ENCODE data around the gene PTPRK. TPM values are rescaled to one million over a fixed set of nuclear protein-coding genes. Genes with fewer than 3 reads are reported as not detected.

Gene PTPRK
- total RNA-seq, 1 experiment from 2014 or later: 34.2 TPM

DNA sequence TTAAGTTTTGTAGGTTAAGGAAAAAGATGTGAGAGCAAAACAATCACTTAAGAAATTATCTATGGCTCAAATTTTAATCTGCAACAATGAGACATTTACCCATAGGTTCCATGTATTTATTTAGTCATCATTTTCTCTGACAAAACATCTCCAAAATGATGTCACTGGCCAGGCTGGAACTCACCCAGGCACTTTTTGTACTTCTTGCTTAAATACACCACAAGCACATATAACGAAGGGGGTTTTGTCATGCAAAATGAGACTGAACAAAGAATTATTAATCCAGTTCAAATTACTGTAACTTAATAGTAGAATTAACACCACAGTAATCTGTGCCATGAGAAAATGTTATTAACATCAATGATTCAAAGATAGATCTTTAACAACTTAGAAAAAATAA, 200.5 kb downstream of the PTPRK start:
- no peaks in the 10 kb centered on the region for H3K9me3 ChIP-seq (ENCODE audit: control insufficient read depth in 1 of 2, insufficient read depth in 1 of 2, low read depth in 1 of 2, low read length in 2 of 2)
- TF ChIP-seq POLR2AphosphoS5 (IDR thresholded peaks at IDR 0.05; ENCODE audit: low read depth, low read length) (no peak), FOSL1 (IDR thresholded peaks at IDR 0.05; ENCODE audit: low read depth) (no peak), SIN3A (IDR thresholded peaks at IDR 0.05; ENCODE audit: low read depth) (no peak), SRF (IDR thresholded peaks at IDR 0.05; ENCODE audit: low read depth) (no peak), ZNF274 (IDR thresholded peaks at IDR 0.05; ENCODE audit: low read depth, low read length) (no peak), ELF1 (IDR thresholded peaks at IDR 0.05; ENCODE audit: borderline replicate concordance, low read depth) (no peak), EGR1 (IDR thresholded peaks at IDR 0.05; ENCODE audit: low read depth) (no peak), EZH2phosphoT487 (IDR thresholded peaks at IDR 0.05; ENCODE audit: borderline replicate concordance) (no peak)
- TF ChIP-seq, protein P1, sequence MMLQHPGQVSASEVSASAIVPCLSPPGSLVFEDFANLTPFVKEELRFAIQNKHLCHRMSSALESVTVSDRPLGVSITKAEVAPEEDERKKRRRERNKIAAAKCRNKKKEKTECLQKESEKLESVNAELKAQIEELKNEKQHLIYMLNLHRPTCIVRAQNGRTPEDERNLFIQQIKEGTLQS (IDR thresholded peaks at IDR 0.05): no peak
- TF ChIP-seq, protein P2, sequence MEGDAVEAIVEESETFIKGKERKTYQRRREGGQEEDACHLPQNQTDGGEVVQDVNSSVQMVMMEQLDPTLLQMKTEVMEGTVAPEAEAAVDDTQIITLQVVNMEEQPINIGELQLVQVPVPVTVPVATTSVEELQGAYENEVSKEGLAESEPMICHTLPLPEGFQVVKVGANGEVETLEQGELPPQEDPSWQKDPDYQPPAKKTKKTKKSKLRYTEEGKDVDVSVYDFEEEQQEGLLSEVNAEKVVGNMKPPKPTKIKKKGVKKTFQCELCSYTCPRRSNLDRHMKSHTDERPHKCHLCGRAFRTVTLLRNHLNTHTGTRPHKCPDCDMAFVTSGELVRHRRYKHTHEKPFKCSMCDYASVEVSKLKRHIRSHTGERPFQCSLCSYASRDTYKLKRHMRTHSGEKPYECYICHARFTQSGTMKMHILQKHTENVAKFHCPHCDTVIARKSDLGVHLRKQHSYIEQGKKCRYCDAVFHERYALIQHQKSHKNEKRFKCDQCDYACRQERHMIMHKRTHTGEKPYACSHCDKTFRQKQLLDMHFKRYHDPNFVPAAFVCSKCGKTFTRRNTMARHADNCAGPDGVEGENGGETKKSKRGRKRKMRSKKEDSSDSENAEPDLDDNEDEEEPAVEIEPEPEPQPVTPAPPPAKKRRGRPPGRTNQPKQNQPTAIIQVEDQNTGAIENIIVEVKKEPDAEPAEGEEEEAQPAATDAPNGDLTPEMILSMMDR (IDR thresholded peaks at IDR 0.05 in 2 of 3, conservative IDR thresholded peaks at IDR 0.05 in 1 of 3; ENCODE audit: borderline replicate concordance in 1 of 3, insufficient read depth in 1 of 3, low read depth in 2 of 3, low read length in 2 of 3): no peak
- TF ChIP-seq, protein P3, sequence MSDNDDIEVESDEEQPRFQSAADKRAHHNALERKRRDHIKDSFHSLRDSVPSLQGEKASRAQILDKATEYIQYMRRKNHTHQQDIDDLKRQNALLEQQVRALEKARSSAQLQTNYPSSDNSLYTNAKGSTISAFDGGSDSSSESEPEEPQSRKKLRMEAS (IDR thresholded peaks at IDR 0.05): no peak
- TF ChIP-seq, protein P4, sequence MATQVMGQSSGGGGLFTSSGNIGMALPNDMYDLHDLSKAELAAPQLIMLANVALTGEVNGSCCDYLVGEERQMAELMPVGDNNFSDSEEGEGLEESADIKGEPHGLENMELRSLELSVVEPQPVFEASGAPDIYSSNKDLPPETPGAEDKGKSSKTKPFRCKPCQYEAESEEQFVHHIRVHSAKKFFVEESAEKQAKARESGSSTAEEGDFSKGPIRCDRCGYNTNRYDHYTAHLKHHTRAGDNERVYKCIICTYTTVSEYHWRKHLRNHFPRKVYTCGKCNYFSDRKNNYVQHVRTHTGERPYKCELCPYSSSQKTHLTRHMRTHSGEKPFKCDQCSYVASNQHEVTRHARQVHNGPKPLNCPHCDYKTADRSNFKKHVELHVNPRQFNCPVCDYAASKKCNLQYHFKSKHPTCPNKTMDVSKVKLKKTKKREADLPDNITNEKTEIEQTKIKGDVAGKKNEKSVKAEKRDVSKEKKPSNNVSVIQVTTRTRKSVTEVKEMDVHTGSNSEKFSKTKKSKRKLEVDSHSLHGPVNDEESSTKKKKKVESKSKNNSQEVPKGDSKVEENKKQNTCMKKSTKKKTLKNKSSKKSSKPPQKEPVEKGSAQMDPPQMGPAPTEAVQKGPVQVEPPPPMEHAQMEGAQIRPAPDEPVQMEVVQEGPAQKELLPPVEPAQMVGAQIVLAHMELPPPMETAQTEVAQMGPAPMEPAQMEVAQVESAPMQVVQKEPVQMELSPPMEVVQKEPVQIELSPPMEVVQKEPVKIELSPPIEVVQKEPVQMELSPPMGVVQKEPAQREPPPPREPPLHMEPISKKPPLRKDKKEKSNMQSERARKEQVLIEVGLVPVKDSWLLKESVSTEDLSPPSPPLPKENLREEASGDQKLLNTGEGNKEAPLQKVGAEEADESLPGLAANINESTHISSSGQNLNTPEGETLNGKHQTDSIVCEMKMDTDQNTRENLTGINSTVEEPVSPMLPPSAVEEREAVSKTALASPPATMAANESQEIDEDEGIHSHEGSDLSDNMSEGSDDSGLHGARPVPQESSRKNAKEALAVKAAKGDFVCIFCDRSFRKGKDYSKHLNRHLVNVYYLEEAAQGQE (IDR thresholded peaks at IDR 0.05; ENCODE audit: low read depth): no peak
- H3K27ac ChIP-seq (ENCODE audit: low read depth, low read length): no peak overlapping the region
- no TSS peak for BruUV-seq (replicated peaks)
- no peaks in the 10 kb centered on the region for H3K4me1 ChIP-seq (ENCODE audit: control insufficient read depth in 1 of 2, insufficient read depth in 2 of 2, low read length in 2 of 2)
- intact Hi-C loops (cut with micrococcal nuclease): no loop called here
- no peaks in the 10 kb centered on the region for H3K9me2 ChIP-seq (ENCODE audit: insufficient read depth)
- ChIA-PET CTCF (no interaction called here), POLR2A (no interaction called here), RAD21 (ENCODE audit: low non-redundant PET in 1 of 2, low total read pairs in 2 of 2, uncharacterized antibody in 2 of 2, unreplicated experiment in 2 of 2) (no interaction called here)
- H2AFZ ChIP-seq (ENCODE audit: low read depth, low read length, poor library complexity, severe bottlenecking): no peak overlapping the region
- DNase-seq (ENCODE audit: low read depth, low spot score) (no peak), ATAC-seq (no peak)
- no peaks in the 10 kb centered on the region for H3K27me3 ChIP-seq (ENCODE audit: insufficient read depth, low read length)
- no peaks in the 10 kb centered on the region for H4K20me1 ChIP-seq (ENCODE audit: insufficient read depth)
- H3K4me2 ChIP-seq (ENCODE audit: low read length): no peak overlapping the region
- H3K36me3 ChIP-seq (ENCODE audit: control insufficient read depth in 1 of 2, insufficient read depth in 2 of 2, low read length in 2 of 2): no peaks in the 10 kb centered on the region
- no peaks in the 10 kb centered on the region for H3K79me2 ChIP-seq (ENCODE audit: insufficient read depth, low read length)
- no peak overlapping the region for H3K9ac ChIP-seq (ENCODE audit: low read length)
- H3K4me3 ChIP-seq (replicated peaks in 1 of 2; ENCODE audit: low read depth in 1 of 2, low read length in 2 of 2): no peak overlapping the region
